GM21447 (cell line): Measurements from ENCODE around the gene NPY5R.

Experiments used
- ATAC-seq: cut with Tn5 transposase; IDR thresholded peaks from one replicate; pipeline ENCODE4 v1.9.1; 2021; ENCODE audit not compliant: unreplicated experiment

NPY5R gene

DNA sequence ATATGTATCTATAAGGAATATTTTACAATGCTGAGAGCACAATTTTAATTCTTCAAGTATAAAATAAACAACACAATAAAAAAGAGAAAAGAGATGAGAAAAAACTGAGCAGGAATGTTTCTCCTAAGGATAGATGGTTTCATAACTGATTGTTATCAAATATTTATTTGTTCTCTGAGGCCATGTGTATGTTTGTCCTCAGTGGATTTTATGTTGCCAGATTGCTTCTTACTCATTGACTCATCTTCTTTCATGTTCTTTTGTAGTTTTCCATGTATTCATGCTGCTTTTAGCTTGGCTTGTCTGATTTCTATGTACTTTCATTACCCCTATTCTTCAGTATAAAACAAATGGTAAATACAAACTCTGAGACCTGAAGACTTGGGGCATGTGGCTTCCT lies 41.2 kb downstream of the NPY5R start:
- ATAC-seq: no peak

DNA sequence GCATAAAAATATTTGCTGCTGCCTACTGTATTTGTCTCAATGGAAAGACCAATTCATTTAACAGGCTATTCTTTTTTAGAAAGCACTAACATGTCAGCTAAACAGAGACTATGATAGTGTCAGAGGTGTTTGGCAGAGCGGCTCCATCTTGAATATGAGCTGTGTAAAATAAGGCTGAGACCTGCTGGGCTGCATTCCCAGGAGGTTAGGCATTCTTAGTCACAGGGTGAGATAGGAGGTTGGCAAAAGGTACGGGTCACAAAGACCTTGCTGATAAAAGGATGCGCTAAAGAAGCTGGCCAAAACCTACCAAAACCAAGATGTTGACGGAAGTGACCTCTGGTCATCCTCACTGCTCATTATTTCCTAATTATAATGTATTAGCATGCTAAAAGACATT lies 41.8 kb downstream of the NPY5R start:
- ATAC-seq: no peak

DNA sequence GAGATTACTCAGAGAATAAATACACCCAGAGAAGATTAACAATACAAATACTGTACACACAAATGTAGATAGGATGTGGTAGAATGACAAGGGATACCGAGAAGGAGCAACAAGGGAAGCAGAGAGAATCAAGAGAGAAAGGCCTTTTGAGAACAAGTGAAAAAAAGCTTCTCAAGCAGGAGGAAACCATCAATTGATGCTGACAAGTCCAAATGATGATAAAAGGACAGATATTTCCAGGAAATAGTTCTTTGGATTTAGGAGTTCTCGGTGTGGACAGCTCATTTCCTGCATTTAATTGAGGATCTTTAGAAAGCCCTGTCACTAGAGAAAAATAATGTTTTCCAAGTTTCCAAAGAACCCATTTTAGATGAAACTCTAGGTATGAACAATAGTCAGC lies 48.1 kb downstream of the NPY5R start:
- no peak for ATAC-seq

DNA sequence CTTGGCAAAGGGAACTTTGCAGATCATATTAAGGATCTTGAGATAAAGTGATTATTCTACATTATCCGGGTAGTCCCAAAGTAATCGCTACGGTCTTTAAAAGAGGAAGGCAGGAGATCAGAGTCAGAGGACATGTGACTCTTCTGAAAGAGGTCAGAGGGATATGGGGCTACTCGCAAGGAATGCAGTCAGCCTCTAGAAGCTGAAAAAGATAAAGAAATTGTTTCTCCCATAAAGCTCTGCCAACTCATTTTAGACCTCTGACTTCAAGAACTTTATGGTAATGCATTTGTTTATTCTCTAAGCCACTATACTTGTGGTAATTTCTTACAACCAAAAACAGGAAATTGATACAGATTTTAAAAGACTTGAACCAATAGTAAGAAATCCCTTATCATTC lies 48.6 kb downstream of the NPY5R start:
- no peak for ATAC-seq

DNA sequence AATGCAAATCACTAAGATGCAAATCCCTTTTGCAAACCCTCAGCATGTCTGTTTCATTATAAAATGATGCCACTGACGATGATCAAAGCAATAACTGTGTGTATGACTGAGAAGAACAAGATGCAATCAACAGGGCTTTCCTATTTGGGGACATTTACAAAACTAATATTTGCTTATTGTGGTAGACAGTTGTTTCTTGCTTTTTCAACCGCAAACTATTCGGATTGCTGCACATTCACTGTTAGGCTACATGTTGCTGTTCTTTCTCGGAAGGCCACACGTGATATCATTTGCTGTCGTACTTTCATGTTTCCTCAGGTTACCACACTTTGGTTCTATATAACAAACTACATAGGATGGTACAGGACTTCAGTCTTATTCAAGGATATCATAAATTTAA lies 49.8 kb downstream of the NPY5R start:
- no peak for ATAC-seq

DNA sequence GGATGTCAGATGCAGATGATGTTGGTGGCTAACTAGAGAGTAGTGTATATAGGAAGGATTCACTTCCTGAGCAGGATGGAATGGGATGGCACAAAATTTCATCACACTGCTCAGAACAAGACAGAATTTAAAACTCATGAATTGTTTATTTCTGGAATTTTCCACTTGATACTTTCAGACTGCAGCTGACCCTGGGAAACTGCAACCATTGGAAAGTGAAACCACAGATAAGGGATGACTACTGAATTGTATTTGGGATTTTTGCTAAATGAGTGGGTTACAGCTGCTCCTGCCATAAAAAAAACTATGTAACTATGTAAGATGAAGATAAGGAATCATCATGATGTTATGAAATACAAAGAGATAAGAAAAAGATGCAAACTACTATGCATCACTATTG lies 51.4 kb downstream of the NPY5R start:
- ATAC-seq: no peak

DNA sequence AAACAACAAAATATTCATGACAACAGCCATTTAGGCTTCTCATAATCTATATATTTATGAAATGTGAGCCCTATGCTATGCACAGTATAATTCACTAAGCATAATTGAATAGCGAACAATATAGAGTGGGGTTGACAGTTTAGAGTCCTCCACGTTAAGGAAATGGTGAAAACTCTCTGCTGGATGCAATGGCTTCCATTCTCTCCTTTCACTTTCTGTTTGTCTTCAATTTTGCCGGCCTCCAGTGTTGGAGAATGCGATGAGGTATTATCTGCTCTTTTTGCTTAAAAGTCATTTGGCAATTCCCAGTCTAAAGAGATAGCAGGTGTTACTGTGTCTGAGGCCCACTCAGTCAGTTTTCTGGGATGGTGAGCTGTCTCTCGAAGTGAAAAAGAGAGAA lies 52.1 kb downstream of the NPY5R start:
- no peak for ATAC-seq

DNA sequence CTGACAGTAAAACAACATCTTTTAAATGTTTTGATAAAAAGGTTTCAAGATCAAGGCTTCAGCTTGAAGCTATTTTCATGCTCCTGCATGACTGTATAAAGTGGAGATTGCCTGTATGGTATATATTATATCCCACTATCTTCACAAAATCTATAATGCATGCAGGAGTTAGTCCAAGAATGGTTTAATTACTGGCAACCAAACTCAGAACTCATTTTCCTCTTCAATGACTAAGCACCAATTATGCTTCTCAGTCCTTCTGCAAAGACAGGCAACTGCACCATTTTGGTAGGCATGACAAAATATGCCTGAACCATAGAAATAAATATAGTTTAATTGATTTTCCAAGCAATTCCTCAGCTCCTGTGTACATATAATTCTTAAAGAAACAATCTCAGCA lies 54.5 kb downstream of the NPY5R start:
- ATAC-seq: no peak

DNA sequence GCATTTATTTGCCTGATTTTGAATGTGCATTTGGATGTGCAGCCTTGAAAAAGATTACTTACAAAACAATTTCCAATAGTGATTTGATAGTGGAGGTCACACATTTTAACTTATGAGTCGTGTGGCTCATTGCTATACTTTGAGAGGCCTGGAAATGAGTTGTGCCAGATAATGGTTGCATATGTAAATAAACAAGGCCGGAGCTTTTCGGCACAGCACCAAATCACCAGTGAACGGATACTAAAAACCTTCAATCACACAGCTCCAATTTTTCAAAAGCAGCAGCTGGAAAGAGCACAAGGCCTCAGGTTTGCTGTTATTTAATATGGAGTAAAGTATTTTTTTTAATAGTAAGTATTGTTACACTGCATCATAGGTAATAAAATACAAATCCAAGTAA lies 57.2 kb downstream of the NPY5R start:
- no peak for ATAC-seq
